NCI-H1436 (cell line): ENCODE data around the gene PUSL1.

ENCODE experiments used
- DNase-seq: peaks from one replicate; lab custom pipeline; 2025; lab: John Stamatoyannopoulos, UW

The PUSL1 gene

GRCh38 chr1:1295154-1295923 is 13.1 kb upstream of the PUSL1 start:
- DNase-seq, result no peak

GRCh38 chr1:1296070-1297061 is 12.0 kb upstream of the PUSL1 start:
- no peak for DNase-seq

GRCh38 chr1:1297802-1298424 is 10.5 kb upstream of the PUSL1 start:
- DNase-seq, result no peak

- no peak for DNase-seq
These were observed 9.3 kb upstream of the PUSL1 start for GRCh38 chr1:1298861-1299685.

- no peak for DNase-seq
These were observed 8.6 kb upstream of the PUSL1 start for GRCh38 chr1:1299686-1300351.

- DNase-seq, result no peak
These were observed 8.1 kb upstream of the PUSL1 start for GRCh38 chr1:1300352-1300739.

GRCh38 chr1:1302006-1302430 is 6.4 kb upstream of the PUSL1 start:
- DNase-seq, result no peak

- no peak for DNase-seq
These were observed 5.4 kb upstream of the PUSL1 start for GRCh38 chr1:1302951-1303509.

- no peak for DNase-seq
These were observed 4.7 kb upstream of the PUSL1 start for GRCh38 chr1:1303736-1304135.

GRCh38 chr1:1304331-1305299 is 3.8 kb upstream of the PUSL1 start:
- peak; percentile 63 for DNase-seq

- DNase-seq, result peak; percentile 51
These were observed 2.9 kb upstream of the PUSL1 start for GRCh38 chr1:1305300-1306069.

- peak; percentile 26 for DNase-seq
These were observed 2.2 kb upstream of the PUSL1 start for GRCh38 chr1:1306070-1306660.

- no peak for DNase-seq
These were observed 1.6 kb upstream of the PUSL1 start for GRCh38 chr1:1306661-1307260.

GRCh38 chr1:1307261-1307922 is 1.0 kb upstream of the PUSL1 start:
- no peak for DNase-seq

- no peak for DNase-seq
These were observed 406 bp downstream of the PUSL1 start for GRCh38 chr1:1308756-1309250.

GRCh38 chr1:1309251-1310108 is 1.1 kb downstream of the PUSL1 start:
- DNase-seq, result no peak
